Suprapubic skin (tissue), 3 donors: ENCODE results near the gene APOBR.

Experiments
- EP300 ChIP-seq: sonication (generic); formaldehyde crosslinking; IDR thresholded peaks from one replicate; pipeline ENCODE4 v1.6.1; 2017; ENCODE audit warnings: antibody characterized with exemption
- POLR2A ChIP-seq, 2 donors: fragments of 450-650 bp; IDR thresholded peaks; one replicate each; pipeline ENCODE4 v1.6.1; 2017; ENCODE audit warnings: antibody characterized with exemption in 2 of 2, mild to moderate bottlenecking in 2 of 2, moderate library complexity in 2 of 2
- TF ChIP-seq, protein P1 (sequence below), 2 donors: fragments of 200-600 bp in 1 of 2; fragments of 450-650 bp in 1 of 2; sonication (generic) in 1 of 2; IDR thresholded peaks; one replicate each; pipeline ENCODE4 v1.5.1; 2016 to 2019; ENCODE audit warnings: antibody characterized with exemption in 2 of 2, mild to moderate bottlenecking in 1 of 2, moderate library complexity in 1 of 2

DNA sequence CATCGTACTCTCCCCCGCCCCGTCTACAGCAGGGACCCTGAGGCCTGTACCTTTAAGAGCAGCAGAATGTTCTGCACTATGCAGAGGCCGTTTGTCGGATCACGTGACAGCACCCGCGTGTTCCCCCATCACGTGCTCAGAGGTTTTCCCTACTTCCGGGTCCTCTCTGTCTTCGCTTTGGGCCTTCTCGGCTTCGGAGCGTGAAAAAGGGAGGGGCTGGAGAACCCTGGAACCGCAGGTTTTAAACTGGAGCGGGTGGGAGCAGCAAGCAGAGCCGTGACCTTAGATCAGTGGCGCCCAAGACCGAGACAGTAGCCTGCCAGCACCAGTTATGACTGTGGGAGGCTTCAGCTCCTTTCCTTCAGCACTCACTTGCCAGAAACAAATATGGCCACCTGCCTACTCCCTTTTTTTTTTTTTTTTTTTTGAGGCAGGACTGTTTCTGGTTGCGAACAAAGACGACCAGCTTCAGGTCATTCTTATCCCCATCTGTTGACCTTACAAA is 2.4 kb upstream of the APOBR start, which contains the start of gene CLN3:
- TF ChIP-seq, protein P1, sequence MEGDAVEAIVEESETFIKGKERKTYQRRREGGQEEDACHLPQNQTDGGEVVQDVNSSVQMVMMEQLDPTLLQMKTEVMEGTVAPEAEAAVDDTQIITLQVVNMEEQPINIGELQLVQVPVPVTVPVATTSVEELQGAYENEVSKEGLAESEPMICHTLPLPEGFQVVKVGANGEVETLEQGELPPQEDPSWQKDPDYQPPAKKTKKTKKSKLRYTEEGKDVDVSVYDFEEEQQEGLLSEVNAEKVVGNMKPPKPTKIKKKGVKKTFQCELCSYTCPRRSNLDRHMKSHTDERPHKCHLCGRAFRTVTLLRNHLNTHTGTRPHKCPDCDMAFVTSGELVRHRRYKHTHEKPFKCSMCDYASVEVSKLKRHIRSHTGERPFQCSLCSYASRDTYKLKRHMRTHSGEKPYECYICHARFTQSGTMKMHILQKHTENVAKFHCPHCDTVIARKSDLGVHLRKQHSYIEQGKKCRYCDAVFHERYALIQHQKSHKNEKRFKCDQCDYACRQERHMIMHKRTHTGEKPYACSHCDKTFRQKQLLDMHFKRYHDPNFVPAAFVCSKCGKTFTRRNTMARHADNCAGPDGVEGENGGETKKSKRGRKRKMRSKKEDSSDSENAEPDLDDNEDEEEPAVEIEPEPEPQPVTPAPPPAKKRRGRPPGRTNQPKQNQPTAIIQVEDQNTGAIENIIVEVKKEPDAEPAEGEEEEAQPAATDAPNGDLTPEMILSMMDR (IDR thresholded peaks at IDR 0.05): no peak
- TF ChIP-seq EP300 (no peak), POLR2A (IDR thresholded peaks at IDR 0.05) (no peak)
